Frontal cortex (tissue), 4 donors: ENCODE measurements around the gene KCNN3. TPM values are rescaled to one million over a fixed set of nuclear protein-coding genes. Genes with fewer than 3 reads are reported as not detected.

ENCODE experiments used
- DNase-seq, 2 donors: peaks; one replicate each; pipeline ENCODE4 v3.0.0; 2012; ENCODE audit warnings: low spot score in 2 of 2
- FAIRE-seq: peaks from 2 replicates; lab custom pipeline; 2012; peaks lifted over from hg19 to GRCh38; lab: Jason Lieb, UNC
- total RNA-seq: library from RNA; depleted of rRNA; stranded (reverse); fragments of >200 nt; gene quantifications from one replicate; pipeline ENCODE4 v1.2.3, GENCODE V29; 2014
- donor health status: control.
- donor health status: control.
- donor health status: control.

The KCNN3 gene
- total RNA-seq, 1 donor from 2014 or later = 2.4 TPM

GRCh38 chr1:154802336-154802969, 67.6 kb downstream of the KCNN3 start:
- DNase-seq (no peak), FAIRE-seq (no peak)

GRCh38 chr1:154801234-154802011, 68.7 kb downstream of the KCNN3 start:
- no peak for FAIRE-seq
- no peak for DNase-seq

GRCh38 chr1:154799188-154799587, 70.9 kb downstream of the KCNN3 start:
- DNase-seq (no peak), FAIRE-seq (no peak)

GRCh38 chr1:154798645-154799044, 71.4 kb downstream of the KCNN3 start:
- FAIRE-seq = no peak

DNA sequence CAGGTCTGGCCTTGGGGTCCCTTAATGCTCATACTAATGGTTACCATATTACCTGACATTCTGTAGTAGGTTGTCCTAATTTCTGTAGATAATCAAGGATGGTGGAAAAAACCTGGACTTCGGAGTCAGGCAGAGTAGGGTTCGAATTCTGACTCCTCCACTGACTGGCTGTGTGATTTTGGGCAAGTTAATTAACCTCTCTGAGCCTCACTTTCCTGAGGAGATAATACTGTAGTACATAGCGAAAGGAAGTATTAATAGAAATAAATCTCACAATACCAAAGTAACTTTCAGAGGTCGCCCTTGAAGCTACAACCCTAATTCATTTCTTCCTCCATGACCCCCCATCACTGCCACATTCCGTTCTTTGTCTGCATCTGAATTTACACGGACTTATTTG, 72.9 kb downstream of the KCNN3 start:
- DNase-seq = no peak
- FAIRE-seq = no peak

More at GRCh38 chr1:154798645-154799044, 71.4 kb downstream of the KCNN3 start:
- no peak for DNase-seq

DNA sequence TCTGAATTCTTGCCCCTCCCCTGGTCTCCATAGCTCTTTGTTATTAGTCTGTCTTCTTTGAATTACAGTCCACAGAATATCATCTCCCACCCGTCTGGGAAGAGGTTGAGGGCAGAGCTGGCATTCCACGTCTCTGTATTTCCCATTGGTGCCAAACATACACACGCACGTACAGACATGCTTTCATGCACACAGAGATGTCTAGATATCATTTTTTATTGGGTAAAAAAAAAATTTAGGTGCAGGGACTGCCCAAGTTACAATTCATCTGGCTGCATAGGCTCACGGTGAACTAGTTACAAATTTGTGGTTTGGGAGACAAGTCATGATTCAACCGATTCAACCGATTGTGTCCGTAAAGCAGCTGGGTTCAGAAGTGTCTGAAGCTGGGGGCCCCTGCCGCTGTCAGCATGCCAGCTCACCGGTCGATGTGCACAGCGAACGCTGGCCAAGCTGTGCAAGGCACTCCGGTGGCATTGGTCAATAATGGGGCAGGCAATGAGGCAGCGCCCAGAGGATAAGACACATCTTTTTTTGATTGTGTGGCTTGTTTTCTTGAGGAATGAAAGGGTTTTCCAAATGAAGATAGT, 73.7 kb downstream of the KCNN3 start:
- no peak for FAIRE-seq
- DNase-seq = no peak

DNA sequence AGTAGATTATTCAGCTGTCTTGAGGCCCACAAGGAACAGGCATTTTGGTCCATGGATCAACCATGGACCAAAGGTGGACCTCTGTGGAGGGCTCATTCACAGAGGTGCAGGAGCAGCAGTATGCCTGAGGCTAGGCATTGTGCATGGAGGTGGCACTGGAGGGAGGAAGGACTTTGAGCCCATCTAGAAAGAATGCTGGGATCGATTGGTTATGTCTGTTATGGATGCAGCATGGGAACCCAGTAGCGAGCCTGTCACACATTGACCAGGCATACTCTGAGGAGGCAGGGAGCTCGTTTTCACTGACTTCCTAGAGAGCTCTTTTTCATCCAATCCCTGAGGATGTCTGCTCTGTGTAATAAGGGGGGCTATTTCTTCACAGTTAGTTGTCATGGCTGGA, 75.5 kb downstream of the KCNN3 start:
- FAIRE-seq (no peak), DNase-seq (no peak)

GRCh38 chr1:154793685-154794084, 76.4 kb downstream of the KCNN3 start:
- DNase-seq = no peak
- FAIRE-seq = no peak

DNA sequence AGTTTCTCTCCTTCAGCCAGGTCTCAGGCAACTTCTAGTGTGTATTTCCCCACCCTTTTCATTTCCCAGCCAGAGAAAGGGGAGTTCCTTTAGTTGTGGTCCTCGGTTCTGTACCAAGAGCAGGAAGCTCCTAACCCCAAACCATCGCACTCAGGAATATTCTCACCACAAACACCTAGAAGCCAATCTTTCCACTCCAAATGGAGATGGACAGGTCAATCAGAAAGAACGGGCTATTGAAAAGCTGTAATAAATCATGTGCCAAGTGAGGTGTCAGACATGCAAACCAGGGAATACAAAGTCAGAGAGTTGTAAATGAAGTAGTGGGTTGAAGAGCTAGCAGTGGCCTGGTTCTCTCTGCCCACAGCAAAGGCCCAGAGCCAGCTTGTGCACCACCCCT, 77.2 kb downstream of the KCNN3 start:
- DNase-seq (no peak), FAIRE-seq (no peak)

GRCh38 chr1:154791292-154792166, 78.6 kb downstream of the KCNN3 start:
- DNase-seq = no peak
- no peak for FAIRE-seq

DNA sequence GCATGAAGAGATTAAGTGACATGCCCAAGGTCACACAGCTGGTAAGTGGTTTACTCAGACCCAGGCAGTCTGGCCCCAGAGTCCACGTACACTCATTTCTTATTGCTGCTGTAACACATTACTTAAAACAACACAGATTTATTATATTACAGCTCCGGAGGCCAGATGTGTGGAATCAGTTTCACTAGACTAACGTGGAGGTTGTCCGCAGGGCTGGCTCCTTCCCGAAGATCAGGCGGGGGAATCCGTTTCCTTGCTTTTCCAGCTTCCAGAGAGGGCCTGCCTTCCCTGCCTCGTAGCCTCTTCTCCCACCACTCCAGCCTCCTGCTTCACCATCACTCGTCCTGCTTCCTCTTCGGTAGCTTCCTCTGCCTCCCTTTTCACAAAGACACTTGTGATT, 81.2 kb downstream of the KCNN3 start:
- FAIRE-seq (no peak), DNase-seq (no peak)

DNA sequence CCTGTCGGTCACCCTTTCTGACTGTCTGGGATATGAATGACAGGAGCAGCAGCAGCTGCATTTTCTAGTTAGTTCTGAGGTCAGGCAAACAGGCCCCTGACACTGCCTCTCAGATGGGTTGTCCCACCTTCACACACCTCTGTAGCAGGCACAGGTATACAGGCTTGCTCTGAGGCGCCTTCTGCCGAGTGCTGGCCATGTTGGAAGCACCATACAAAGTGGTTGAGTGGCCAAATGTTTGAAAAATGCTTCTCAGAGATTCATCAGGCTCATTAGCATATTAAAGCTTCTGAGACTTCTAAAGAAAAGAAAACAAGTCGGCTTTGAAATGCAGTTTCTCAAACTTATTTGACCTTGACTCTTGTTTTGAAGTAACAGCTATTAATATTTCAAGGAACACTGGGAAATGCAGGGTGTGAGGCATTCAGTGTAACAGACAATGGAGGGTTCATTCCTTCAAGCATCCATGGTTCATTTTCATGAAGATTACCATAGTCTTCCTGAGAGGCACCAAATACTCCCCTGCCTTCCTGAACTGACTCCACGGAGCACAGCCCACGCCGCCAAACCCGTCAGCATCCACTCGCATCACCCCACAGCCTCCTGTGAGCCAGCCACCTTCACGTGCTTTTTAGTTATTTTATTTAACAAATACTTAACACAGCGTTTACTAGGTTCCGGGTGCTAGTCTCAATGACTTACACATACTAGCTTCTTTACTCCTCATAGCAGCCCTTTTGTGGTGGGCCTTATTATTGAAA, 81.8 kb downstream of the KCNN3 start:
- FAIRE-seq (no peak), DNase-seq (no peak)

DNA sequence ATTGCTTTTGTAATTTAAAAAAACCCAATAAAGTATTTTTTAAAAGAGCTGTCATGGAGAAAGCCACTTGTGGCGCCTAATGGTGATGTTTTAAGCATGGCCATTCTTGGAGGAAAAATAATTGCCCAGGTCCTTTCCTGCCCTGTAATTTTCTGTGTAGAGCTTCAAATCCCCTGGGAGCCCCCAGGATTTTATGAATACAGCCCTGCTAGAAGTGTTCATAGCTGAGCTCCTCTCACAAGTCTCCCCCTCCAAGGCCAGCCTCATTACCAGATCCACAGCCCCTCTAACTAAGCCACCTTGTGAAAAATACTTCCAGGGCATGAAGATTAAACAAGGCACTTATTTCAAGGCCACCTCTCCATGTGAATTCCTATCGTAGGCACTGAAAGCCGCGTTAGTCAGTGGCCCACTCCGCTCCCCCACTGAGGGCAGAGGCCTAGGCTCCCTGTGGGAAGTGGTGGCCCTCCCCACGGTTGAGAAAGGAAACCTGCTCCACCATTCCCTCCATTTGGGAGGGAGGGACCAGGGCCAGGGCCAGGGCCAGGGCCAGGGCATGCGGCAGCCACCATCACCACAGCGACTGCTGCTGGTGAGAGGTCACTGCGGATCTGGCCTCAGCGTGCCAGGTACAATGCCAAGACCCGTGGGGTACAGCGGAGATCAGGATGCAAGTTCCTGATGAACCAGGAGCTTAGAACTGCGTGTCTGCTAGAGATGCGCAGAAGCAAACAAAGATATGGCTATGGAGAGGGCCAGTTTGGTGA, 83.1 kb downstream of the KCNN3 start:
- FAIRE-seq = no peak
- DNase-seq = no peak

- DNase-seq (no peak), FAIRE-seq (no peak)
Observed at GRCh38 chr1:154784924-154785531, 85.1 kb downstream of the KCNN3 start.

GRCh38 chr1:154784416-154784815, 85.7 kb downstream of the KCNN3 start:
- FAIRE-seq (no peak), DNase-seq (no peak)

- no peak for DNase-seq
- FAIRE-seq = no peak
Observed at GRCh38 chr1:154783976-154784375, 86.1 kb downstream of the KCNN3 start.

DNA sequence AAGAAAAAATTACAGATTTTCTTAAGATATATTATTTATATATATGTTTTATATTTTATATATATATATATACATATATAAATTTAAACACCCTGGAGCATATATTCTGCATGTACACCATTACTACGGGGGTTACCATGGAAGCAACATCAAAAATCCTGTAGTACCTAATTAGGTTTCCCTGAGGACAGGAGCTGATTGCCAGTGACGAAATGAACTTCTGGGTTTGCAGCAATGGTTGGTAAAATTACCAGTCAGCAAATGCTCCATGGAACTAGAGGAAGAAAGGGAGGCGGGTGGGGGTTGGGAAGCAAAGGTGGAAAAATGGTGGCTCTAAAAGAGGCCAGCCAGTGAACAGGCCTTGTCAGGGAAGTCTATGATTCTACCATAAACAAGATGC, 89.5 kb downstream of the KCNN3 start:
- FAIRE-seq (no peak), DNase-seq (no peak)

DNA sequence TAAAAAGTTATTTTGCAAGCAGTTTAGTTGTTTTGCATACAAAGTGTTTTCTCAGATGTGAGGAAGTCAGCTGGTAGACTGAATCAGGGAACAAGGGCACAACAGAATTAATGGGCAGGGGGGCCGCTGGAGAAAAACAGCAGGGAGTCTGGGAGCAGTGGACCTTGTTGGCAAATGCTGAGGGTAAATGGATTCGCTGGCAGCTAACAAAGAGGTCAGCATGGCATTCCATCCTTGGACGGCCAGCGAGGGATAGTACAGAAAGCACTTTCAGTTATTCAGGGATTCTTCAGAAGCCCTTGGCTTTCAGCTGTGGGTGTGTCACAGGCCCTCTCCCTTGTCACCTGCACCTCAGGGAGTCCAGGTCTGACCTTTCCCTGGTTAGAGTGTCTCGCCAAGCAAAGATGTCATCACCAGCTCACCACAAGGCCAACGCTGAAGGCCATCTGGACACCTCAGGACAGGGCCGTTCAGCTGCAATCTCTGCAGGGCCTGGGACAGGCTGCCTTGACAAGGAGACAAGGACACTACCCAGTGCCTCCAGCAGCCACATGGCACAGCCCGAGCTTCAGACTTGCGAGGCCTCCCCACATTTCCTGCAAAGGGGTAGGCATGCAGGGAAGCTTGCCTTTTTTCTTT, 90.4 kb downstream of the KCNN3 start:
- no peak for DNase-seq
- no peak for FAIRE-seq
